GM18498 (cell line): ENCODE measurements around the gene ANGPTL2.

Source experiments
- ATAC-seq: cut with Tn5 transposase; IDR thresholded peaks from one replicate; pipeline ENCODE4 v1.9.1; 2021; ENCODE audit warnings: mild to moderate bottlenecking, moderate library complexity; ENCODE audit not compliant: unreplicated experiment

Gene ANGPTL2

GRCh38 chr9:127121628-127122175 lies 733 bp downstream of the ANGPTL2 start:
- ATAC-seq = no peak

- ATAC-seq = no peak
Observed at GRCh38 chr9:127119320-127119709, 3.1 kb downstream of the ANGPTL2 start.

- ATAC-seq = peak; percentile 63
Observed at GRCh38 chr9:127118597-127119319, 3.7 kb downstream of the ANGPTL2 start.

- ATAC-seq = no peak
Observed at GRCh38 chr9:127117801-127118200, 4.6 kb downstream of the ANGPTL2 start.

- no peak for ATAC-seq
Observed at GRCh38 chr9:127116957-127117356, 5.5 kb downstream of the ANGPTL2 start.

- no peak for ATAC-seq
Observed at GRCh38 chr9:127116088-127116726, 6.2 kb downstream of the ANGPTL2 start.

- ATAC-seq = no peak
Observed at GRCh38 chr9:127114606-127115005, 7.8 kb downstream of the ANGPTL2 start.

GRCh38 chr9:127113191-127113972 lies 9.1 kb downstream of the ANGPTL2 start:
- no peak for ATAC-seq

GRCh38 chr9:127112735-127113161 lies 9.7 kb downstream of the ANGPTL2 start:
- no peak for ATAC-seq

- ATAC-seq = no peak
Observed at GRCh38 chr9:127112056-127112455, 10.4 kb downstream of the ANGPTL2 start.

GRCh38 chr9:127109212-127109711 lies 13.2 kb downstream of the ANGPTL2 start:
- no peak for ATAC-seq

GRCh38 chr9:127107929-127108876 lies 14.2 kb downstream of the ANGPTL2 start:
- no peak for ATAC-seq

- no peak for ATAC-seq
Observed at GRCh38 chr9:127107171-127107928, 15.1 kb downstream of the ANGPTL2 start.

- ATAC-seq = no peak
Observed at GRCh38 chr9:127106466-127106855, 16.0 kb downstream of the ANGPTL2 start.

GRCh38 chr9:127105805-127106465 lies 16.5 kb downstream of the ANGPTL2 start:
- ATAC-seq = no peak

GRCh38 chr9:127104581-127105311 lies 17.7 kb downstream of the ANGPTL2 start:
- no peak for ATAC-seq

- no peak for ATAC-seq
Observed at GRCh38 chr9:127102788-127103187, 19.6 kb downstream of the ANGPTL2 start.

- ATAC-seq = no peak
Observed at GRCh38 chr9:127102176-127102575, 20.3 kb downstream of the ANGPTL2 start.
